NCI-H82 treated with DMSO at 0.1 percent for 48 hours (cell line): Measurements from ENCODE around the gene ZNF341.

Experiments used
- DNase-seq: peaks from one replicate; lab custom pipeline; 2025; ENCODE audit not compliant: unreplicated experiment; lab: John Stamatoyannopoulos, UW

Gene ZNF341

GRCh38 chr20:33839591-33839990 lies 107.8 kb downstream of the ZNF341 start:
- DNase-seq, result no peak

- DNase-seq, result no peak
Measured at GRCh38 chr20:33840160-33840559, 108.4 kb downstream of the ZNF341 start.

GRCh38 chr20:33840759-33841435 lies 109.1 kb downstream of the ZNF341 start:
- no peak for DNase-seq

- no peak for DNase-seq
Measured at GRCh38 chr20:33841436-33841799, 109.6 kb downstream of the ZNF341 start.
